Measurements from ENCODE around the gene VSTM2B.
"Not testable (repeated sequence)": the region's sequence is repeated elsewhere in the genome, so short reads cannot be mapped to it uniquely, and the experiment has no call there.

VSTM2B gene

GRCh38 chr19:29547981-29548380 is 22.2 kb downstream of the VSTM2B start:
- DNase-seq, result no peak

DNA sequence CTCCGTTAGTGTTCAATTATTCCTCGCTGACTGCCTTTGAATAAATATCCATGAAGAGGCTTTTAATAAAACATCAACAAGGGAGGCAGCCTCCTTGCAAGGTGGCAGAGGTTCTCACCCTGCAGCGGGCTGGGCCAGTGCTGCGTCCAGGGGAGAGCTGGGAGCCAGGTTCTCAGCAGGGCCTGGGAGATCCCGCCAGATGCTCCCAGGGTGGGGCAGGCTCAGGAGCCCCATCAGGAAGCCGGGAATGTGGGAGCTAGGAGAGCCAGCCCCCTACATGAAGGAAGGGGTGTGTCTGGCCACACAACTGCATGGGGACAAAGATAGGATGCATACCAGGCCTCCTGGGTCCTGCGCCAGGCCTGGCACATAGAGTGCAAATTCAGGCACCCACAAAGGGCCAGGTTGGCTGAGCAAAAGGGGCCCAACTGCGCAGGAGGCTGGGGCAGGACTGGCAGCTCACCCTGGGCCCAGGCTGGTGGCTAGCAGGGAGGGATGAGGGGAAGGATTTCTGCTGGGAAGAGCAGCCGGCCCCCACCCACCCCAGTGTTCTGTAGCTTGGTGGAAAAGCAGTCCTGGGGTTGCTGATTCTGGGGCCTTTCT is 22.8 kb downstream of the VSTM2B start:
- no peak for DNase-seq

- DNase-seq, result no peak
Observed at GRCh38 chr19:29549105-29550070, 23.6 kb downstream of the VSTM2B start.

DNA sequence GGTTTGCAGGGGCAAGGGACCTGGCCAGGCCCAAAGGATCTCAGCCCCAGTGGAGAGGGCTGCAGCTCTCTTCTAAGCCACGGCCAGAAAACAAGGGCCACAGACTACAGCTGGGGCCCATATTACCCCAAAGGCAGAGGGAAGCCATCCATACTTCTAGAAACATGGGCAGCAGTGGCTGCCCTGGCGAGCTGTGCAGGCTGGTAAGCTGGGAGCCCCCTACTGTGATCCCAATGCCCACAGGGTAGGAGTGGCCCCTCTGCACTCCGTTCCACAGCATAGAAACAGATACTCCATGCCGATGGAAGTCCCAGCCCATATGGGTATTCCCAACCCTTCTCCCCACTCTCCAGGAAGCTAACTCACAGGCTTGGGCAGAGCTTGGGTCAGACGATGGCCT is 25.1 kb downstream of the VSTM2B start:
- DNase-seq, result no peak

- DNase-seq, result no peak
Observed at GRCh38 chr19:29551774-29552173, 26.0 kb downstream of the VSTM2B start.

GRCh38 chr19:29552454-29553280 is 26.9 kb downstream of the VSTM2B start:
- DNase-seq, result no peak

- no peak for DNase-seq
Observed at GRCh38 chr19:29554149-29554548, 28.4 kb downstream of the VSTM2B start.

GRCh38 chr19:29559110-29559509 is 33.3 kb downstream of the VSTM2B start:
- DNase-seq, result not testable (repeated sequence)

GRCh38 chr19:29559743-29560142 is 33.9 kb downstream of the VSTM2B start:
- DNase-seq, result no peak

DNA sequence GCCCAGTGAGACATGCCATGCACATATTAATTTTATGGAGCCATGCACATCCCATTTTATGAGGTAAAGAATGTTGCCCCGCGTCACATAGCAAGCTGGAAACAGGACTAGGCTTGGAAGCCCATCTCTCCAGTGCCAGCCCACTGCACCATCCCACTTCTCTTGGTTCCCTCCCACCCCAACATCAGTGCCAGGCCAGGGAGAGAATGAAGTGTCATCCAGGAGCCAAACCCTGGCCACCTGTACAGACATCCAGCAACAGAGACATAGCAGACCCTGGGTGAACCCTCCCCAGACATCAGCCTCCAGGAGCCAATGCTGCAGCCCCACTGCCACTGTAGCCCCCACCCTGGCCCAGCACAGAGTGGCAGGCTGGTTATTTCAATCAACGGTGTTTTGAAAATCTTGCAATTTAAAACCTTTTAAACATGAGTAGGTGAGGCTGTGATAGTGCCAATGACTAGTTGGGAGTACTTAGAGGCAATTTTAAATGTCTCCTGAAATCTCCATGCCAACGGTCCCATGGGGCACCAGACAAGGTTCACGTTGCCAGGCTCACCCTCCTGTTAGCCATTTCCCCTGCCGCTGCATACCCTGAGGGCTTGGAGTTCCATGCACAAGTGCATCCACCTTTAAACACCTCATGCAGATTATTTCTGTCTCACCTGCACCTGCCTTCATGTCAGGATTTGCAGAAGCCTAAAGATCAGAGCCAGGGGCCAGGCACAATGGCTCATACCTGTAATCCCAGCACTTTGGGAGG is 34.7 kb downstream of the VSTM2B start:
- DNase-seq, result no peak

DNA sequence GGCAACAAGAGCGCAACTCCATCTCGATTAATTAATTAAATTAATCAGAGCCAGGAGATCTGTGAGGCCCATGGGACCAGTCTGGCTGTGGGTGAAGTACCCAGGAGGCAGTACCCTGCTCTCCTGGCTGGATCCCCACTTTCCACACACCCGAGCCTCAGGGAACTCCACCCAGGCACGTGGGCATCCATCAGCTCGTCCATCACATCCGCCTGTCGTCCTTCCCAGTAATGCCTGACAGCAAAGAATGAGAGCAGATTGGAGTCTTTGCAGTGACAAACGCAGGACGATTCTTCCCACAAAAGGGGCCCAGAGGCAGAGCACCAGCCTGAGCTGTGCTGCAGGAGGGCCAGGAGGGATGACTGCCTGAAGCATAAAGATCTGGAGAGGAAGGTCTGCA is 35.8 kb downstream of the VSTM2B start:
- peak; percentile 30 for DNase-seq

GRCh38 chr19:29562299-29563297 is 36.8 kb downstream of the VSTM2B start:
- peak; percentile 46 for DNase-seq

- DNase-seq, result peak; percentile 40
Observed at GRCh38 chr19:29563486-29564101, 37.8 kb downstream of the VSTM2B start.

- DNase-seq, result peak; percentile 59
Observed at GRCh38 chr19:29564574-29565005, 38.8 kb downstream of the VSTM2B start.

DNA sequence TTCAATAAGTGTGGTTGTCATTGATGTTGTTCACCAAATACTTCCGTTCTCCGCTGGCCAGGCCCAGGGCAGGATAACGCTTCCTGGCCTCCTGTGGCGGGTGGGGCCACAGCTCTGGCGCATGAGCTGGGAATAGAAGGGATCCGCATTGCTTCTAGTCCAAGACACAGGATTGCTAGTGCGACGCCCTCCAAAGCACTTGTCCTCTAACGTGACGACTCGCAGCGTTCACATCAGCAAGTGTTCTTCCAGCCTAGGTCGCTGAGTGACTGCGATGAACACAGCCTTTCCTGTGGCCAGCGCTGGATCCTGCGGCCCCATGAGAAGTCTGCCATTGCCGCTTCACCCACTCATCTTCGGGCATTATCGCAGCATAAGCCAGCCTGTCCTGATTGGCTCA is 39.4 kb downstream of the VSTM2B start:
- DNase-seq, result peak; percentile 53

DNA sequence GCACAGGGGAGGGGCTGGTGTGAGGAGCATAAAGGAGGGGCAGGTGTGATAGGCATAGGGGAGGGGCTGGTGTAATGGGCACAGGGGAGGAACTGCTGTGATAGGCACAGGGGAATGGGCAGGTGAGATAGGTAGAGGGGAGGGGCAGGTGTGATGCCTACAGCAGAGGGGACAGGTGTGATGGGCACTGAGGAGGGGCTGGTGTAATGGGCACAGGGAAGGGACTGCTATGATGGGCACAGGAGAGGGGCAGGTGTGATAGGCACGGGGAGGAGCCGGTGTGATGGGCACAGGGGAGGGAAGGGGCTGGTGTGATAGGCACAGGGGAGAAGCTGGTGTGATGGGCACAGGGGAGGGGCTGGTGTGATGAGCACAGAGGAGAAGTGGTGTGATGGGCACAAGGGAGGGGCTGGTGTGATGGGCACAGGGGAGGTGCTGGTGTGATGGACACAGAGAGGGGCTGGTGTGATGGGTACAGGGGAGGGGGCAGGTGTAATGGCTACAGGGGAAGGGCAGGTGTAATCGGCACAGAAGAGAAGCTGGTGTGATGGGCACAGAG is 40.8 kb downstream of the VSTM2B start:
- DNase-seq, result peak; percentile 50

DNA sequence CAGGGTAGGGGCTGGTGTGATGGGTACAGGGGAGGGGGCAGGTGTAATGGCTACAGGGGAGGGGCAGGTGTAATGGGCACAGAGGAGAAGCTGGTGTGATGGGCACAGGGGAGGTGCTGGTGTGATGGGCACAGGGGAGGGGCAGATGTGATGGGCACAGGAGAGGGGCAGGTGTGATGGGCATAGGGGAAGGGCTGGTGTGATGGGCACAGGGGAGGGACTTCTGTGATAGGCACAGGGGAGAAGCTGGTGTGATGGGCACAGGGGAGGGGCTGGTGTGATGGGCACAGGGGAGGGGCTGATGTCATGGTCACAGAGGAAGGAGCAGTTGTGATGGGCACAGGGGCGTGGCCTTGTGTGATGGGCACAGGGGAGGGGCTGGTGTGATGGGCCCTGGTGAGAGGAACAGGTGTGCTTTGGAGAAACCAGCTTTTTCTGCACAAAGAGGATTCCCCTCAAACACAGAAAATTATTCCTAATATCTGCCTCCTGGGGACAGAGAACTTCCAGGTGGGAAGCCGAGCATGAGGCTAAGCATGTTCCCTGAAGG is 41.6 kb downstream of the VSTM2B start:
- DNase-seq, result peak; percentile 47

GRCh38 chr19:29568036-29569025 is 42.5 kb downstream of the VSTM2B start:
- DNase-seq, result peak; percentile 47

Data from activated CD8-positive, alpha-beta memory T cell treated with anti-CD3 and anti-CD28 coated beads for 24 hours (primary cell).